GM10266 (cell line): ENCODE measurements around the gene SENP1.

Experiments
- DNase-seq: peaks from one replicate; pipeline ENCODE4 v3.0.0; 2012; ENCODE audit errors: extremely low spot score
- CTCF ChIP-seq: IDR thresholded peaks from 2 replicates; pipeline ENCODE4 v1.5.1; 2012; ENCODE audit warnings: mild to moderate bottlenecking, low read depth; ENCODE audit not compliant: control insufficient read depth, insufficient read depth; ENCODE audit errors: missing control alignments

SENP1 gene

DNA sequence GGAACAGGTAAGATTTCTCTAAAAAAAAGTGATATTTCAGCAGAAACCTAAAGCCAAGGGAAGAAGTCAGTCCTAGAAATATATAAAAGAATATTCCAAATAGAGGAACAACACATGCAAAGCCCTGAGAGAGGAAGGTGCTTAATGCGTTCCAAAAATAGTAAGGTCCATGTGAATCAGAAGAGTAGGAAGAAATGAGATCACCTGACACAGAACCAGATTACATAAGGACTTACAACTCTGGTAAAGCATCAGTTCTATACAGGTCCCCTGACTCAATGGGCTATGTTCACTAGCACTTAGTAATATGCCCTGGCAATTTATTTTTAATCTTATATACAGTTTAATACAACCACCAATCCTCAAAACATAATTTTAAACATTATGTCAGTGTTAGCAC, 30.0 kb downstream of the SENP1 start:
- no peak for DNase-seq
- TF ChIP-seq CTCF: no peak

GRCh38 chr12:48074266-48074665, 31.6 kb downstream of the SENP1 start:
- TF ChIP-seq CTCF: no peak
- DNase-seq: no peak

- no peak for TF ChIP-seq CTCF
- DNase-seq: no peak
Observed at GRCh38 chr12:48072266-48072665, 33.6 kb downstream of the SENP1 start.

GRCh38 chr12:48071808-48072207, 34.1 kb downstream of the SENP1 start:
- no peak for DNase-seq
- TF ChIP-seq CTCF: no peak

DNA sequence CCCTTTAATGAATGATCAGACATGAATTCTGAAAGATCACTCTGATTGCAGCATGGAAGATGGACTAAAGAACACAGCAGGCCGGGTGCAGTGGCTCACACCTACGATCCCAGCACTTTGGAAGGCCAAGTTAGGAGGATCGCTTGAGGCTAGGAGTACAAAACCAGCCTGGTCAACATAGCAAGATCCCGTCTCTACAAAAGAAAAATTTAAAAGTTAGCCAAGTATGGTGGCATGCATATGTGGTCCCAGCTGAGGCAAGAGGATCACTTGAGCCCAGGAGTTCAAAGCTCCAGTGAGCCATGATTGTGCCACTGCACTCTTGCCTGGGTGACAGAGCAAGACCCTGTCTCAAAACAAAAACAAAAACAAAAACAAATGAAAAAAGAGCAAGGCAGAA, 35.1 kb downstream of the SENP1 start:
- DNase-seq: no peak
- no peak for TF ChIP-seq CTCF

DNA sequence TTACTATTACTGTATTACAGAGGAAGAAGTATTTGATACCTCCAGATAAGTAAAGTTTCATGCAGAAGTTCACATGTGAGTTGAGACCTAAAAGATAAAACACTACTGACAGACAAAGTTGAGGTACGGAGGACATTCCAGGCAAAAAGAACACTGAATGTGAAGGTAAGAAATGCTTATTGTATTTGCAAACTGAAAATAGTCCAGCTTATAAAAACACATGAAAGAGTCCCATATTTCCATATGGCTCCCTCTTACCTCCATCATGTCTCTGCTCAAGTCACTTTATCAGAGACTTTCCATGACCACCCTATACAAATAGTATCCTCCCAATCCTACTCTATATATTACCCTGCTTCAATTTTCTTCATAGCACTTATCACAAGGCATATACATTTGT, 35.8 kb downstream of the SENP1 start:
- no peak for DNase-seq
- TF ChIP-seq CTCF: no peak

DNA sequence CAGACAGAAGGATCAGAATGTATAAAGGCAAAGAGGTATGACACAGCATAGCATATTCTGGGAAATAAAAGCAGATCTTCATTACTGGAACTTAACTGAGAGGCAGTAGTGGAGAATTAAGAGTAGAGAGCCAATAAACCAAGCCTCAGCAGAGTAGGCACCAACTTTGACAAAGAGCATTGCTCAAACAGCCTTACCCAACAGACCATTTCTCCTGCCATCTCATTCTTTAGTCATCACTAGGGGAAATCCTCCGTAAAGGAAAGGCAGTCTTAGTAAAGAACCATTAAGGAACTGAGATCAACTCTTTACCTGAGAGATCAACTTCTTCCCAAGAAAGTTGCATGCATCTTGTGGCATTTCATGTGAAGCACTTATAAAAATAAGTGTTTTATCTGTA, 36.6 kb downstream of the SENP1 start:
- no peak for DNase-seq
- no peak for TF ChIP-seq CTCF

DNA sequence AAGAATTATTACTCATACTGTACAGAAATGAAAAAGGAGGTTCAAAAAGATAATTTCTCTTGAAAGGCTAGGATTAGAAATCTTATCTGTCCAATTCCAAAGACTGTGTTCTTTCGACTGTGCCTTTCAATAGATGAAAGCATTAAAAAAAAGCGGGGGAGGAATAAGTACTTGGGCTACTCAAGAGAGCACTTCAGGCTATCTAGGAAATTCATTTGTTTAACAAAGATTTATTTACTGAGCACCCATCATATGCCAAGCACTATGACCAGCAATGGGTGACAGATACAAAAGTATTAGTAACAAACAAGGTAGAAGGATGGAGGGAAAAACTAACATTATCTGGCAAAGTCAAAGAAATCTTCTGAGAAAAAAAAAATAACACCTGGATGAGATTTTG, 37.4 kb downstream of the SENP1 start:
- TF ChIP-seq CTCF: no peak
- DNase-seq: no peak
